Kidney (tissue), 14 donors: ENCODE data around the gene GHRH. TPM values are rescaled to one million over a fixed set of nuclear protein-coding genes. Genes with fewer than 3 reads are reported as not detected.

Source experiments
- DNase-seq, 5 donors: peaks; one replicate each; pipeline ENCODE4 v3.0.0-alpha.2; 2013 to 2020
- FAIRE-seq: peaks from 2 replicates; lab custom pipeline; 2012; peaks lifted over from hg19 to GRCh38; lab: Jason Lieb, UNC
- H3K27ac ChIP-seq, 2 donors: one replicate each; pipeline ENCODE4 v1.7.0; 2013; ENCODE audit warnings: low read depth in 2 of 2, low read length in 2 of 2, inconsistent platforms in 1 of 2
- H3K27me3 ChIP-seq: one replicate; pipeline ENCODE4 v1.7.1; 2013; ENCODE audit warnings: low read length, inconsistent platforms; ENCODE audit not compliant: control insufficient read depth, insufficient read depth
- H3K36me3 ChIP-seq, 3 donors: one replicate each; pipeline versions ENCODE4 v1.7.0 to v1.7.1; 2013; ENCODE audit warnings: low read length in 3 of 3, control low read depth in 1 of 3, inconsistent platforms in 1 of 3; ENCODE audit not compliant: insufficient read depth in 3 of 3, control insufficient read depth in 2 of 3
- H3K4me1 ChIP-seq, 3 donors: one replicate each; pipeline versions ENCODE4 v1.7.0 to v1.7.1; 2013; ENCODE audit warnings: low read length in 3 of 3, inconsistent platforms in 1 of 3, low read depth in 1 of 3; ENCODE audit not compliant: control insufficient read depth in 2 of 3, insufficient read depth in 2 of 3
- H3K4me3 ChIP-seq, 3 donors: one replicate each; pipeline versions ENCODE4 v1.7.0 to v1.8.1; 2013; ENCODE audit warnings: low read length in 3 of 3, control low read depth in 1 of 3, inconsistent platforms in 1 of 3
- H3K9ac ChIP-seq, 3 donors: one replicate each; pipeline versions ENCODE4 v1.7.0 to v1.7.1; 2013; ENCODE audit warnings: low read length in 3 of 3, control low read depth in 1 of 3, inconsistent platforms in 1 of 3
- H3K9me3 ChIP-seq, 3 donors: one replicate each; pipeline versions ENCODE4 v1.7.0 to v1.7.1; 2013; ENCODE audit warnings: low read length in 3 of 3, control low read depth in 1 of 3, inconsistent platforms in 1 of 3; ENCODE audit not compliant: control insufficient read depth in 2 of 3, insufficient read depth in 1 of 3
- CTCF ChIP-seq: IDR thresholded peaks from 3 replicates; pipeline ENCODE4 v1.5.1; 2012; ENCODE audit warnings: mild to moderate bottlenecking, moderate library complexity, borderline replicate concordance; ENCODE audit not compliant: insufficient read depth; ENCODE audit errors: extremely low read depth
- intact Hi-C: fragments of 100-400 bp; cut with DNase I; formaldehyde crosslinking; loops from one replicate; pipeline ENCODE4 v1.11.1; 2022
- polyA plus RNA-seq: library from polyadenylated mRNA; stranded (reverse); fragments of 350-450 nt; fragmentation: Illumina TruSeq; extraction: RNeasy Lipid Tissue Mini Kit (QIAGEN cat#74804); gene quantifications from one replicate; pipeline ENCODE4 v1.2.3, GENCODE V29; 2014; ENCODE audit warnings: low read depth, low replicate concordance; ENCODE audit not compliant: insufficient read depth
- total RNA-seq: library from RNA; stranded (reverse); fragmentation: NEBNext Ultra II Directional; extraction: Animal tissue kit (Norgen Biotek cat#: 25700); gene quantifications from one replicate; pipeline ENCODE4 v1.2.1, GENCODE V29; 2021
- donor health status: control.
- donor health status: control.
- donor health status: control.
- donor health status: control.
- donor health status: control.
- donor health status: DM: yes; HTN: yes; CAD: no.
- donor health status: Normal renal cell carcinoma (clear cell type).

GHRH gene
- total and polyA plus RNA-seq, 2 donors from 2014 or later, result not detected

DNA sequence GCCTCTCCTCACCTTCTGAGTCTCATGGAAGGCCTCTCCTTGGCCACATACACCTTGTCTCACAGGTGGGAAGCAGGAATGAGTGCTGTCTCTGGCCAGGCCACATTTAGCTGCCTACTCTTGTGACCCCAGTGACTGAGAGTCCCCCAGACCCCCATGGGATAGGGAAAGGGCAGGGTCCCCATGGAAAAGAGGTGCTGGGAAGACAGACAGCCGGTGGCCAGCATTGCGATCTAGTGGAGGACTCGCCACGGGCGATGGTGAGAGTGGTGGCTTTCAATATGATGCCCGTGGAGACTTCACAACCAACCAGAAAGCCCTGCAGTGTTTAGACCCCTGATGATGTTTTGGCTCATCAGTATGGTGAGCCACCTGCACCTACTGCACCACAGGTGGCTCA lies 47.7 kb upstream of the GHRH start:
- no peak for DNase-seq
- Histone ChIP-seq H3K27ac (no peak overlapping the region), H3K27me3 (no peaks in the 10 kb centered on the region), H3K4me1 (peaks cover 0 to 22% (median 2%) of the 10 kb centered on the region in 3 donors), H3K9ac (no peak overlapping the region), H3K4me3 (no peak overlapping the region), H3K9me3 (no peaks in the 10 kb centered on the region), H3K36me3 (peaks cover 0 to 16% (median 7%) of the 10 kb centered on the region in 3 donors)
- intact Hi-C loops, result no loop called here
- no peak for TF ChIP-seq CTCF
- no peak for FAIRE-seq

DNA sequence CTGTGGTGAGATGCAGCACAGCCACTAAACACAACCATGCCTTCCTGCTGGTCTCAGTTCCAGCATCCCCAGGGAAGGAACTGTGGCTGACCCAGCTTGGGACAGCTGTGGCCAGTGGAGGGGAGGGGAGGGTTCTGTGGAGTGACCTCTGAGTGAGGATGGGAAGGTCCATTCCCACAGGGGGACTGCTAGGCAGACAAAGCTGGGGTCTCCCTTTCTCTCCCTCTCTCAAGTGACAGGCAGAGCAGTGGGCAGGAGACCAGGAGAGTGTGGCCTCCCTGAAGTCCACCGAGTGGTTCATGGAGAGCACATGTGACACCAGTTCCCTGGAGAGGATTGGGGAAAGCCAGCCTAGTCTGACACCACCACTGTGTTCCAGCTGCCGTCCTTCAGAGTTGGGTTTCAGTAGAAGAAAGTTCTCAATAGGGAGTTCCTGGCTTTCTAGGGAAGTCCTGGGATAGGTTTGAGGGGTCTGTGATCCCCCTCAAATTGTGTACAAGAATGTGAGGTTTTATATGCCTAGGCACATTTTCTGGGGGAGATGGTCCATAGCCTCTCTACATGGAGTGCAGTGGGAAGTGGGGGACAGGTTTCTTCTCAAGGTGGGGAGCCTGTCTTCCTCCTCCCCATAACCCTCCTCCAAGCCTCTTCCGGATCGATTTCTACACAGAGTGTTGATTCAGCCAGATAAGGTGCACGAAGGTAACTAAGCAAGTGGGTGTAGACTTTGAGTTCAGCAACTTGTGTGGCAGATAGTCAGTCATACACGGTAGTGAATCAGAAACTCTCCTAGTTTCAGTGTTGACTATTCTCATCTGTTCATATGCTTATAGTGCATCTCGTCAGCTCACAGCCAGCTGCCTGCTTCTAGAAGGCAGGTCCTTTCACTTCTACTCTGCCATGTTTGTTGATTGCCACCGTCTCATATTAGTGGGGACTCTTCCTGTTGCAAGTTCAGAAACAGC lies 46.8 kb upstream of the GHRH start:
- DNase-seq (peak in 1 of 5 donors; percentile 49), FAIRE-seq (no peak)
- no peak for TF ChIP-seq CTCF
- no peaks in the 10 kb centered on the region for H3K27me3 ChIP-seq
- H3K9ac ChIP-seq, result no peak overlapping the region
- H3K4me1 ChIP-seq, result peaks cover 0 to 14% (median 0%) of the 10 kb centered on the region in 3 donors
- peak overlapping the region in 1 of 2 donors; percentile 10 for H3K27ac ChIP-seq
- peaks cover 0 to 20% (median 12%) of the 10 kb centered on the region in 3 donors for H3K36me3 ChIP-seq
- intact Hi-C loops, result no loop called here
- H3K9me3 ChIP-seq, result no peaks in the 10 kb centered on the region
- H3K4me3 ChIP-seq, result no peak overlapping the region

DNA sequence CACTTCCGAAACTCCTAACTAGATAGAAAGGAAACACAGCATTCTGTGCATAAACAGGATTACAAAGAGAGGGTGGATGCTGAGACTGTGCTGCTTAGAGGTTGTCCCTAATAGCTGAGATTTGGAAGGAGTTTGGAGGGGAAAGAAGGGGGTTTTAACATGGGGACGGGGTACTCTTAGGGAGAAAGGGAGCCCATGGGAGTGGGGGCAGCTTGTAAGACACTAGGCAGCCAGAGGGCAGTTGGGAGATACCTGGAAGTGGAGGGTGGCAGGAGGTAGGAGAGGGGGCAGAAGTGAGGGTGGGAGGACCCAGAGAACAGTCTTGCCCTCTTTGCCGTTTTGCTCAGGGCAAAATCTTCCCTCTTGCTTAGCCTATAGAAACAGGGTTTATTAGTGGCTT lies 44.2 kb upstream of the GHRH start:
- intact Hi-C loops, result no loop called here
- FAIRE-seq (no peak), DNase-seq (no peak)
- Histone ChIP-seq H3K9ac (no peak overlapping the region), H3K4me1 (peaks cover 0 to 12% (median 0%) of the 10 kb centered on the region in 3 donors), H3K4me3 (no peak overlapping the region), H3K27me3 (no peaks in the 10 kb centered on the region), H3K27ac (no peak overlapping the region), H3K36me3 (peaks cover 0 to 26% (median 23%) of the 10 kb centered on the region in 3 donors), H3K9me3 (no peaks in the 10 kb centered on the region)
- TF ChIP-seq CTCF, result no peak
